Midbrain (tissue), 1 donor: ENCODE data around the gene MPPE1.

Source experiments
- DNase-seq: peaks from one replicate; lab custom pipeline; 2025; lab: John Stamatoyannopoulos, UW

The MPPE1 gene

DNA sequence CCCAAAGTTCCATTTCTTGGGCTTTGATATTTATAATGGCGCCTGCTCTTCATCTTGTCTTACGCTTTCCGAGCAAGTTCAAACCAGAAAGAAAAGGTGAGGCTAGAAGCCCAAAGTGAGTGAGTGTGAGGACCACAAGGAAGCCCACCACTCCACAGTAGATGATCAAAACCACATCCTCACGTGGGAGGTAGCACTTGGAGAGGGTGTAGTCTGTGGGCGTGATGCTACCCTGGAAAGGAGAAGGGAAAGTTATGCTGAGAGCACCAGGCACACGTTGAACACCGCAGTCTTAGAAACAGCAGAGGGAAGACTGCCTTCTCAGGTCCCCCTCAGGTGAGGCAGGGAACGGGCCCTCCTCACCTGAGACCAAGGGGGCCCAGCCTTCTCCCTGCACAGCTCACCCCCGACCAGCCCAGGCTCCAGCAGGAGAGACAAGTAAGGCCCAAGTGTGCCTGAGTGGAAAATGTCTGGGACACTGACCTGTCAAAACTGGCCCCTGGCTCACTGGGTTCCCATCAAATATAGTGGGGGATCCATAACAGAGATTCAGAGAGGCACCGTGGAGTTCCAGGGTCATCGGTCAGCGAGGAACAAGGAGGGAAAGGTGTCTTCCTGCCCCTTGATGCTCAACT is 23.6 kb downstream of the MPPE1 start:
- DNase-seq = no peak

DNA sequence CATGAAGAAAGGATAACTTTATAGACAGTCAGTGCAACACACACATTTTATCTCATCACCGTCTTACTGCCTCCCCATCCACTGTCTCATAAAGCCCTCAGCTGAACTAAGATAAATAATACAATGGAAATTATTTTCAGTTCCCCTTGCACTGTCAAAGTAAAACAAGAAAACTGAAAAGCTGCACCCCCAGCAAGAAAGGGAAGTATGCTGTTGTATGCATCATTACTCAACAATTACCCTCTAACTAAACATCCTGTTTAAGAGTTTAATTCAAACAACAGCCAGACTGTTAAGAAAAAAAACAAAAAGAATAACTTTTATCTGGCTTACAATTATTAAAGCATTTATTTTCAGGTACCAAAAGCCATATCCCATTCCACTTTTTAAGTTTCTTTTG is 25.0 kb downstream of the MPPE1 start:
- DNase-seq = no peak

DNA sequence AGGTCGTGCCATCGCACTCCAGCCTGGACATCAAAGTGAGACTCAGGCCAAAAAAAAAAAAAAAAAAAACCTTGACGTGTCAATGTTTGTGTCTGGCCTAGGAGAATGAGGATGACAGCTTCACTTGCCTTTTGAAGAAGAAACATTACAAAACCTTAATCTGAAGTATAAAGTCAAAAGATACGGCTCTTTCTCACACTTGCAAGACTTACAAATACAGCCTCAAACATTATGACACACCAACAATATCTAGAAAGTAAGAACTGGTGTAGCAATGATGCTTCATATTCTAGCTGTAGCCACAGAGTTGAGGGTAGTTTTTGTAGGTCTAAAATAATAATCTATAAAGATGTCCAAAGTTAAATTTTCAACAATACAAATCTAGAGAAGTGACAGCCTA is 25.5 kb downstream of the MPPE1 start:
- DNase-seq = no peak

DNA sequence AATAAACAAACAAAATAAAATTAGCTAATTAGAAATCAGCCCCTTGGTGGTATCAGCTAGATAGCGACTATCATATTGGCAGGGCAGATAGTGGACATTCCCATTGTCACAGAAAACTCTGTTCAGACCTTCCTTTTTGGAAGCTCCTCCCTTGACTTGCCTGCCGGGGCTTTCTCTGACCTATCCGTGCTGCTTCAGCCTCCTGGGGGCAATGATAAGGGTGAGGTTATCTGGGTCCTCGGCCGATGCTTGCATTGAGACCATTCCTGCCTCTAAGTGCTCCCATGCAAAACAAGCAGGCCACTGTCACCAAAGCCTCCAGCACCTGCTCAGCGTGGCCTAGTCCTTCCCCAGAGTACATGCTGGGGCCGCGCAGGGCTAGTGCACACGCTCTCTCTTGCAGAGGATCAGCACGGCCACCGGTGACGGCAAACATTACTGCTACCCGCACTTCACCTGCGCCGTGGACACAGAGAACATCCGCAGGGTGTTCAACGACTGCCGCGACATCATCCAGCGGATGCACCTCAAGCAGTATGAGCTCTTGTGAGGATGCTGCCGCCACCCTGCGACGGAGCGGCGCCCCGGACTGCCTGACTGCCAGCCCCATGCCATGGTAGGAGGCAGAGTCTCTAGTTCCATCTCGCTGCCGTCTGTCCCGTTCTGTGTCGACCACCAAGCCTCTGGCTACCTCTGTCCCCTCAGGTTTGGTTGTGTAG is 27.4 kb downstream of the MPPE1 start:
- DNase-seq = no peak

DNA sequence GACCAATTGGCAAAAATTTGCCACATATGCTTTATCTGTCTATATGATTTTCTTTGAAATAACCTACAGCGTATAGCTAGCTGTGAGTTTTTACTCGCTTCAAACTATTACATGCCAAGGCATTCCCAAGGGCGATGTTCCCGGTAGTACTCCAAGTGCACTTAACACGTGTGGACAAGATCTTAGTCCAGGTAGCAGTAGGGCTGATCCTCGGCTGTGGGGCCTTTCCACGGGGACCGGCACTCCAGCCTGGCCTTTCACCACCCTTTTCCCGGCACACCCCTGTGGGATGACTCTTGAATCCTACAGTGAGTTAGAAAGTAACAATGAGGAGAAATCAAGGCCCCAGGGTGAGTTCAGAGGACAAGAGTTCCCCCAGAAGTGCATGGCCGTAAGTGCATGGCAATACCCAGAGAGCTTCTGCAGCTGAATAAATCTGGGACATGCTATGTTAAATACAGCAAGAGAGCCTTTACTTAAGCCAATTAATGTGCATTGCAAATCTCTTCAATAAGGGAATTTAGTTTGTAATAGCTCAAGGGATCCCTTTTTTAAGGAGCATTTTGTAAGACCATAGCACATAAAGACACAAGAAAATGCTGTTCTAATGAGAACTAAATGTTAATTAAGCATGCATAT is 30.5 kb downstream of the MPPE1 start:
- DNase-seq = no peak

DNA sequence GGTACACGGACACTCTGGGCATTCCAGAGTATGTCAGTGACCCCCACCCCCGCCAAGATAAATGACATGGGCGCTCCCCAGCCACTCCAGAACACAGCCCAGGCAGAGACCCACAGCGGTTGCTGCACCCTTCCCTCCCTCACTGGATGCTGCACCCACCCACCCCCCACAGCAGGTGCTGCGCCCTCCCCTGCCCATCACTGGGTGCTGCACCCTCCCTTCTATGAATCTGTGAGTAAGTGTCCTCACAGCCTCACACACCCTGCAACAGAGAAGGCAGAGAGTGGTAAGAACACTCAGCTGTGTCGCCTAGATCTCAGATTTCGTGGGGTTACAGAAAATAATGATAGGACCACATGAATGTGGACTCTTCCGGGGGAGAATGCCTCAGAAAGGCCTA is 33.4 kb downstream of the MPPE1 start:
- no peak for DNase-seq

DNA sequence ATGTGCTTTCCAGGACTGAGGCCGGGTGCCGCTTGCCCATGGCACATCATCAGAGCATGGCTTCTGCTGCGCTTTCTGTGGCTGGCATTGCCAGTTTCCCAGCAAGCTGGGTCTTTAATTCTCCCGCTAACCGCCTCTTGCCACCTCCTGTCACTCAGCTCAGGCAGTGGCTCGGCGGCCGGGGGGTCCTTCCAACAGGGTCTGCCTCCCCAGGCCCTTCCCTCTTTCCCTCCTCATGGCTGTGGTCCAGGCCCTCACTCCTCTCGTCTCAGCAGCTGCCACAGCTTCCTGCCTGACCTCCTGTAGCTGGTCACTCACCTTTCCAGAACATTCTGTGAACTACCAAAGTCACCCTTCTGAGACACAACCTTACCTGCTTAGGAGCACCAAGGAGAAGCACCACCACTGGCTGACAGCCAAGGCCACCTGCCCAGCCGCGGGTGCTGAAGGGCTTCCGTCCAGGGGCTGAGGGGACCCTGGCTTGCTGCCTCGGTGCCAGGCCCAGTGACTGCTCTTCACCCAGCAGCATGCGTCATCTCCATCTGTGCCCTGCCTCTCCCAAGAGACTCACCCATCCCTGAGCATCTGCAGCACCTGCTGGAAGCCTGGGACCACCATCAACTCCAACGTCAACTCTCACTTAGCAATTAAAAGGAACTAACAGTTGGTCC is 34.3 kb downstream of the MPPE1 start:
- no peak for DNase-seq

DNA sequence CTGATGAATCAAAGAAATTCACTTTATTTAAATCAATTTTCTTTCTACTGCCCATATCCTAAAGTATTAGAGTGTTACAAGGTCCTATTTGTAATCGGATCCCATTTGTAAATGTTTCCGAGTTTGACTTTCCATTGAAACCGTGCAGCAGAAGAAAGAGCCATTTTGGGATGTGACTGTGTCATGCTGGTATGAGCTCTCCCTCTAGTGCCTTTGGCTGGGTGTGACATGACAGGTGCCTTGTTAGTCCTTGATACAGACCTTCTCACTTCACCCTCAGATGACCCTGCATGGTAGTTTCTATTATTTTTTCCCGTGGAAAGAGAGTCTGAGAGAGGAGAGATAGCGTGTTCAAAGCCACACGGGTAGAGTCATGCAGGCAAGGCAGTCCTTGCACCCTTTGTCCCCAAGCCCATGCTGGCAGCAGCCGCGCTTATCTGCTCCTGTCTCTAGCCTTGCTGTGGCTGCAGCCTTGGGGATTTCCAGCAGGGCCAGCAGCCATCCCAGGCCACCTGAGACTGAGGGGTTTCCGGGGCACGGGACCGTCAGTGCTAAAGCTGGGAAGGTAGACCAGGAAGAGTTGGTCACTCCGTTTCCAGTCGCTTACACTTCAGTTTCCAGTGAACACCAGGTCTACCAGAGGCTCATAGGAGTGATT is 35.5 kb downstream of the MPPE1 start:
- DNase-seq = no peak

DNA sequence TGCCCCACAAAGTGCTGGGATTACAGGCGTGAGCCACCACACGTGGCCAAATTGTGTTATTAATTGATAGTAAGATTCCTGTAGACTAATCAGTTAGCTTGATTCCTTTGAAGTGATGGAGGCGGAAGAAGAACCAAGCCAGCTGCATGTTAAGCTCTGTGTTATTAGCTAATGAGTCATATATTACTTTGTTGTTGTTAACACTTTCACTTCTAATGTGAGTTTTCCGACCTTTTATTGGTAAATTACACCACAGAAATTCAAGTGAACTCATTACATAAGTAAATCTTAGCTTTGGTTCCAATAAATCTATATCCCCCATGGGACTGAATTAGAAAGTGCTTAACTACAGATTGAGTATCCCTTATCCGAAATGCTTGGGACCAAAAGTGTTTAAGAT is 36.6 kb downstream of the MPPE1 start:
- no peak for DNase-seq

DNA sequence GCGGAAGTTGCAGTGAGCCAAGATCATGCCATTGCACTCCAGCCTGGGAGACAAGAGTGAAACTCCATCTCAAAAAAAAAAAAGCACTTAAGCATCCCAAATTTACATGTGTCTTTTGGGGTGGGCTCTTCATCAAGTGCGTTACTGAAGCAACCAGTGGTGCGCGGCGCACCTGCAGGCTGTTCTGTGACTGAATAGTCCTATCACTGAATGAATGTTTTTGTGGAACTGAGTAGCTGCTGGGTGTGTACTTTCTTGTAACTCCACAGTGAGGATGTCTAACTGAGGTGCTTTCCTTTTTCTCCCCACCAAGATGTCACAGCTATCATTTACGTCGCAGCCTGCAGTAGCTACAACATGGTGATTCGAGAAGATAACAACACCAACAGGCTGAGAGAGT is 39.9 kb downstream of the MPPE1 start:
- no peak for DNase-seq

DNA sequence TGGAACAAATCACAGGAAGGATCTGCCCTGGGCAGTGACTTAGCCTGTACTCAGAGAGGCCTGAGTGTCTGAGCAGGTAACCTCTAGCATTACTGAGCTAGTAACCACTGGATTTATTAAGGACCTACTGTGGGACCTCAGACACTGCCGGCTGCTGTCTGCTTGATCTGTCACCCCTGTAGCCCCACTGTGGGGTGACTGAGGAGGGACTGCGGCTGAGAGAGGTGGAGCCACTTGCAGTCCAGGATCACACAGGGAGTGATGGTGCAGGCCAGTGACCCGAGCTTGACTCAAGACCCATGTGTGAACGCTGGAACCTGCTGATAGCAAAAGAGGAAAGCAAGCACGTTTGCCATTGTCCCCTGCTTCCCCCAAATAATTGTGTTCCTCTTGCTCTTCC is 41.4 kb downstream of the MPPE1 start:
- DNase-seq = no peak

DNA sequence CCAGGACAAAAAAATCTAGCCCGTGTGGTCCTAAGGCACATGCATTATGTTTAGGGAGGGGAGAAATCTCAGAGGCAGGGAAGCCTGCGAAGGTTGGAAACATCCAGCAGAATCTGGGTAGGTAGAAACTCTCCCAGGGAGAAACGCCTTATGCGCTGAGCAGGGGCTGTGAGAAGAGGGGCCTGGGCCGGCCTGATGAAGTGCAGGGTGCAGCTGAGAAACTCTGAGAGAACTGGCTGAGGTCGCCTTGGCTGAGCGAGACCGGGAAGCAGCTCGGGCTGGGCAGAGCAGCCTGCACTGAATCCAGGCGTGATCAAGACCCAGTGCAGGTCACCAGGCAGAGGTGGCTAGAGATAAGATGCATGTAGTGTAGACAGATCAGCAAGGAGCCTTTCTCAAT is 41.8 kb downstream of the MPPE1 start:
- no peak for DNase-seq

DNA sequence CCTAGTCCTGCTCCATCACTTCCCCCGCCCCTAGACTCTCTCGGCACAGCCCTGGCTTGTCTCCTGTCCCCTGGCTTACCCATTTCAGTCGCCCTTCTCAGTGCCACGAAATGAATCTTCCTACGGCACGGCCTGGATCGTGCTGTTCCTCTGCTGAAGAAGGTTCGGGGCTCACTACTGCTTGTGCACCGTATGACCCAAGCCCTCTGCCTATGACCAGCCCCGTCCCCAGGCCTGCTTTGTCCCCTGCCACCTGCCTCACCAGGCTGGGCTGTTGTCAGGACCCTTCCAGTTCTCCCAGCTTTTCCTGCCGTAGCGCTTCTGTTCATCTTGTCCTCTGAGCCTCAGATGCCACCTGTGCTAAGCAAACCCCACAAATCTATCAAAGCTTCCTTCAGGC is 43.0 kb downstream of the MPPE1 start:
- no peak for DNase-seq

DNA sequence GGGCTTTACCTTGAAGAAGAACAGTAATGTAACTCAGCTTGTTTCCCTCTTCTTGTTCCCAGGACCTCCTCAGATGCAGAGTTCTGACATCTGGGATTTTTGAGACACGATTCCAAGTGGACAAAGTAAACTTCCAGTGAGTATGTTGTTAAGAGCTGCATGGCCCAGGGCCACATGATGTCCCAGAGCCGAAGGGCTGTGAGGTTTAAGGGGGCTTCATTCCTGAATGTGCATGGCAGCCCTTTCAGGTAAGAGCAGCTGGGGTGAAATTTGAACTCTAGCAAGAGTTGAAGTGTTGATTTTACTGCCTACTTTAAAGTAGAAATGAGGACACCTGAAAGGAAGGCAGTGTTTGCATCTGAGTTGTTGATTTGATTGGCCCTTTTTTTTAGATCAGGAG is 43.6 kb downstream of the MPPE1 start:
- no peak for DNase-seq

DNA sequence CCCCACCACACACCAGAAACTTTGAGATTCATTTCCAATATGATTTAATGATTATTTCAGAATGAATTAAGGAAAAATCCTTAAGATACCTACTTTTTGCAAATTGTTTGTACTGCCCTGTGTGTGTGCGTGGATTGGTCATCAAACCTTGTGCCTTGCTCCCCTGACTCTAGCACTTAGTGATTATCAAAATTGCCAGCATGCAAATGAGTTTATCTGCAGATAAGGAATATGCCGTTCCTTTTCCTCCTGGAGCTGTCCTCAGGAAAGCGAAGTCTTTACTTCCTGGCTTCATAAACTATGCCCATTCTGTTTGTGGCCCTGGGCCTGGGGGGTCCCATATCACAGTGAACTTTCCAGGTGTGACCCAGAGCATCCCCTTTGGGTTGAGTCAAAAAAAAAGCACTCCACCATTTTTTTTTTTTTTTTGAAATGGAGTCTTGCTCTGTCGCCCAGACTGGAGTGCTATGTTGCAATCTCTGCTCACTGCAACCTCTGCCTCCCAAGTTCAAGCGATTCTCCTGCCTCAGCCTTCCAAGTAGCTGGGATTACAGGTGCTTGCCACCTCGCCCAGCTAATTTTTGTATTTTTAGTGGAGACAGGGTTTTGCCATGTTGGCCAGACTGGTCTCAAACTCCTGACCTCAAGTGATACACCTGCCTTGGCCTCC is 45.5 kb downstream of the MPPE1 start:
- DNase-seq = no peak

DNA sequence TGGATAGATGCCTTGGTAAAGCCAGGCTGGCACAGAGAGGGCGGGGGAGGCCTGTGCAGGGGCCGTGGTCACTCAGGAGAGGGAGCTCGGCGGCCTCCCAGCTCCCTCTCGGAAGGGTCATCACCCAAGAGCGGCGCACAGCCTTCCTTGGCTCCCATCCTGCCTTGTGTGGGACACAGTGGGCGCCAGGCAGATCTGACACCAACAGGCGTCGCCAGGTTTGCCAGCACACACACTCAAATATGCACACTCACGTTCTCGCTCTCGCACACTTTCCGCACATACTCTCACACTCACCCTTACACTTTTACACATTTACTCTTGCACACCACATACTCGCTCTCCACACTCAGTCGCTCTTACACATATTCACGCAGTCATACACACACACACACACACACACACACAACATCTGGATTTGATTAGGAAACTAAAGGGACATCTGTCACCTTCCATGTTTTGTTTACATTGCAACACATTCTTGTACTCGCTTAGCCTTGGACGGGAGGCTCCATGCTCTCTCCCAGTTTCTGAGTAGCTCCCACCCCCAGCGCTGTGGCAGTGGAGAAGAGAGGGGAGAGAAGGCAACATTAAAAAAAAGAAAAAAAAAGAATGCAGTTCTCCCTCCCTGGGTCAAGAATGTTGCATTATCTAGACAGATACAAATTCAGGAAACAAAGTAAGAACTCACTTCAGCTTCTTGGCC is 46.4 kb downstream of the MPPE1 start:
- no peak for DNase-seq

DNA sequence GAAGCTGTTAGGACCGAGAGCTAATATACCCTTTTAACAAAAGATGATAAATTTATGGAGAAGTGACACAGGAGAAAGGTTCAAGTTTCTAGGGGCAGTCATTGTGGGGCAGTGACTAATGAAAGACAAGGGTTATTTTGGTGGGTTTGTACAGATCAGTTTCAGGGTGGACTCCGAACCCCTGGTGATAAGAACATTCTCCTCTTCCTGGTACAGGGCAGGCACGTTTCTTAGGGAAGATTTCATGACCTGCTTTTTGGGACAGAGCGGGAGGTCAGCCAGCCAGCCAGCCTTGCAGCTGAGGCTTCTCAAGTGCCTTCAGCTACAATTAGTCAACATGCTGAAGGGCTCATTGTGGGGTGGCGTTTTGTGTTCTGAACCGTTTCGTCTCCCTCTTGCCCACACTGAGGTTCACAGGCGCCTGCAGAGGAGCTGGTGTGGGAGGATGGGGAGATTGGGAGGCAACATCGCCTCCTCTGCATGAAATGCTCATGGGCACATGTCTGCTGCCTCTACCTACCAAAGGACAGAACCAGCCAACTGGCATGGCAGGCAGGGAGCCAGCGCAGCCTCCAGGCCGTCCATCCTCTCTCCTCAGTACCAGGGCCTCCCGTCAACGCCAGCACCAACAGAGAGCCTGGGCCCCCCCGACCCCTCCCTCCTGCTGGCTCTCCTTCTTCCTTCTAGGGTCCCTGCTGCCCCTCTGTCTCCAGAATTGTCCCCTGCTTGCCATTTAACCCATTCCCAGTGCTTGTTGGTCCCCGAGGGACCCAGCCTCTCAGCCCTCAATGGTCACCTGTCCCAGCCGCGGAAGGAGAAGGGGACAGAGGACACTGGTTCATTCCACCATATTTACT is 47.3 kb downstream of the MPPE1 start:
- DNase-seq = no peak

DNA sequence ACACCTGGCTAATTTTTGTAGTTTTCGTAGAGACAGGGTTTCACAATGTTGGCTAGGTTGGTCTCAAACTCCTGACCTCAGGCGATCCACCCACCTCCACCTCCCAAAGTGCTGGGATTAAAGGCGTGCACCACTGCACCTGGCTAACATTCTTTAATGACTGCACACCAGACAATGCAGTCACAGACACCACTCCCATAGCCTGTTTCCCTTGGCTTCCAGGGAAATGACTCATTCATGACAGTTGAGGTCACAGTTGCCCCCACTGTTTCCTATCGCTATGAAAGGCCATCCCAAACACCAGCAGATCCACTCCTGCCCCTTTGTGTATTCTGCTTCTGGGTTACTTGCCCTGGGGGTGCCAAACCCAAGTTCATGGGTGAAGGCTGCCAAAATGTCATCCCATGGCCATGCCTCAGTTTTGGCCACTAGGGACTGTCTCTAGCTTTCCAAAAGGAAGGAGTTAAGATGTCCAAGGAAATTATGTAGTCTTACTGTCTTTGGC is 48.2 kb downstream of the MPPE1 start:
- DNase-seq = no peak

DNA sequence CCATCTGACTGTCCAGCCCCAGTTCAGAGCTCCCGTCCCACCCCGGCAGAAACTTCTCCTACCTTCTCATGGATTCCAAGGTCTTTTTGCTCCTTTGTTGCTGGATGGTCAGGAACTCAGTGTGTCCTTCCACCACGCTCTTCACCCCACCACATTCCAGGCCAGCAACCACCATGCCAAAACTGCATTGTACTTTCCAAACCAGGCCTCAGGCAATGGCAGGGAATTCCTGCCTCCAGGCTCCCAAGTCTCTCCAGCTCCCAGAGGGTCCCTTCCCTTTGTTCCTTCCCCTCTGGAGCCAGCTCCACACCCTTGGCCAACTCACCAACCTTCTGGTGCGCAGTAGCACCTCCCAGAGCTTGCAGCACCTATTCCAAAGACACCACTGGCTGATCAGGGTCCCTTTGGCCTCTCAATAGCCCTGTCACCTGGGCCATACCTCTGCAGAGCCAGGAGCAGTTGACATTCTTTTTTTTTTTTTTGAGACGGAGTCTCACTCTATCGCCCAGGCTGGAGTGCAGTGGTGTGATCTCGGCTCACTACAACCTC is 48.8 kb downstream of the MPPE1 start:
- DNase-seq = no peak
